ENCODE data around the gene ZBED1. TPM values are rescaled to one million over a fixed set of nuclear protein-coding genes. Genes with fewer than 3 reads are reported as not detected.

ZBED1 gene
- total and polyA plus RNA-seq, 2 experiments from 2014 or later: 16.1 to 43.8 TPM

DNA sequence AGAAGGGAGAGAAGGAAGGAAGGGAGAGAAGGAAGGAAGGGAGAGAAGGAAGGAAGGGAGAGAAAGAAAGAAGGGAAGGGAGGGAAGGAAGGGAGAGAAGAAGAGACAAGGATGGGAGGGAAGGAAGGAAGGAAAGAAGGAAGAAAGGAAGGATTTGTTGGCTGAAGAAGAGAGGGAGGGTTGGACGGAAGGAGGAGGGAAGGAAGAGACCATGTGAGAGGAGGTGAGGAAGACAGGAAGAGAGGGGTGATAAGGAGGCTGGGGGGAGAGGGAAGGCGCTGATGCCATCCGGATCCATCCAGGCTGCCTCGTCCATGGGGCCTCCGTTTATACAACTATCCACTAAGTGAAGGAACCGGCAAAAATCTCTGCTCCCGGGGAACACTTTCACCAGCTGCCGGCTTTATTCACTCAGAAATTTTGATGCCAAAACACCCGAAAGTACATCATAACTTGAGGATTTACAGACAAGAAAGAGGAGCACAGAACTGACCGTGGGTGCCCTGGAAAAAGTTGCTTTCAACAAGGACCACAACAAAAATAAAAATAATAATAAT, 14.9 kb downstream of the ZBED1 start (continued):
- no peak for TF ChIP-seq CREB1 (CRISPR knock-in tag; IDR thresholded peaks at IDR 0.05; ENCODE audit: low read depth)
- no peak for TF ChIP-seq JUNB (IDR thresholded peaks at IDR 0.05; ENCODE audit: unreplicated experiment)

DNA sequence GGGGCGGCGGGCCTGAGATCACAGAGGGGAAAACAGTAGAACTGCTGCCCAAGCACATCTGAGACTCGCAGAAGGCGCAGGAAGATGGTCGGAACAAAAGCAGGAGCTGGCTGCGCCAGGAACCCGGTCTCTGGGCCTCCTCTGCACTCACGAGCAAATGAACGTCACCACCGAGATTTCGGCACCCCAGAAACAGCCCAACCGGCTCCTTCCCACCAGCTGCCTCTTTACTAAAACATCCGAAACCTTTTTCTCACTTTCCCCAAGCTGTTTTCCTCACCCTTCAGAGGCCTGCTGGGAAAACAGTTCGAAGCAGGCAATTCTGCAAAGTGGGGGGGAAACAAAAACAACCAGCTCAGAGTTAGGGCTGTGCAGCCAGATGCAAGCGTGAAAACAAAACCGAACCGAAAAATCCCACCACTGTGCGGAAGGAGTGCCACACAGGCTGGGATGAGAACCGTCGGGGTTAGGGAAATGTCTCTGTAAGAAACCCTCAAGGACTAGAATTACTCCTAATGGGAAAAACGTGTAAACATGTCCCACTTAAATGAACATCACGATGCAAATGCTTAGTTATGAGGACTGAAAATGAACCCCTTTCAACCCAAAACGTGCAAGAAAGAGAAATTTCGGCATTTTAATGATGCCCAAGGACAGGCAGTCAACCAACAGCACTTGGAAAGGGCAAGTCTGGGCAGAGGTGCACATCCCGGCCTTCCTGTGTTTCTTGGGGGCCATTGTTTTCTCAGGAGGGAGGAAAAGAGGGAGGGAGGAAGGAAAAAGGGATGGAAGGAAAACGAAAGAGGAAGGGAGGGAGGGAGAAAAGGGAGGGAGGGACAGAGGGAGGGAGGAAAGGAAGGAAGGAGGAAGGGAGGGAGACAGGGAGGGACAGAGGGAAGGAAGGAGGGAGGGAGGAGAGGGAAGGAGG, 15.8 kb downstream of the ZBED1 start:
- Histone ChIP-seq H3K36me3 (ENCODE audit: insufficient read depth) (no peaks in the 10 kb centered on the region), H3K4me3 (peak overlapping the region; percentile 26; the same call in 1 of the 2 replicates), H3K27ac (ENCODE audit: low read depth) (peak overlapping the region; percentile 94), H3K27me3 (ENCODE audit: insufficient read depth) (no peaks in the 10 kb centered on the region), H4K20me1 (replicated peaks; ENCODE audit: insufficient read depth) (no peaks in the 10 kb centered on the region; the same call in 1 of the 2 replicates), H3K79me2 (replicated peaks; ENCODE audit: insufficient read depth) (peaks cover 78% of the 10 kb centered on the region), H3F3A (replicated peaks; ENCODE audit: low read depth) (peaks cover 15% of the 10 kb centered on the region; the same call in 1 of the 2 replicates), H3K4me2 (peak overlapping the region; percentile 71), H3K4me1 (ENCODE audit: insufficient read depth) (peaks cover 15% of the 10 kb centered on the region), H3K9me2 (ENCODE audit: insufficient read depth) (no peaks in the 10 kb centered on the region), H2AFZ (no peak overlapping the region; the same call in 1 of the 2 replicates)
- H3K27me3 Mint-ChIP-seq (ENCODE audit: insufficient read depth, low read depth, poor library complexity): peaks cover 17% of the 10 kb centered on the region
- peak; percentile 58 for DNase-seq (ENCODE audit: low spot score)
- peak overlapping the region; percentile 37; the same call in 2 of the 3 replicates for H3K4me3 Mint-ChIP-seq
- peaks cover 3% of the 10 kb centered on the region for H3K9me3 Mint-ChIP-seq
- peaks cover 33% of the 10 kb centered on the region for H3K4me1 Mint-ChIP-seq
- peaks cover 52% of the 10 kb centered on the region for H3K36me3 Mint-ChIP-seq (ENCODE audit: low read depth)
- peak overlapping the region; percentile 89 for H3K27ac Mint-ChIP-seq
- TF ChIP-seq ZNF331 (CRISPR knock-in tag; IDR thresholded peaks at IDR 0.05; ENCODE audit: low read depth): no peak
- no peak for TF ChIP-seq NANOG (IDR thresholded peaks at IDR 0.05; ENCODE audit: borderline replicate concordance)
- no peak for TF ChIP-seq CREB1 (CRISPR knock-in tag; IDR thresholded peaks at IDR 0.05; ENCODE audit: low read depth)
- no peak for TF ChIP-seq STAT1 (IDR thresholded peaks at IDR 0.05; ENCODE audit: unreplicated experiment)
- TF ChIP-seq, protein P1, sequence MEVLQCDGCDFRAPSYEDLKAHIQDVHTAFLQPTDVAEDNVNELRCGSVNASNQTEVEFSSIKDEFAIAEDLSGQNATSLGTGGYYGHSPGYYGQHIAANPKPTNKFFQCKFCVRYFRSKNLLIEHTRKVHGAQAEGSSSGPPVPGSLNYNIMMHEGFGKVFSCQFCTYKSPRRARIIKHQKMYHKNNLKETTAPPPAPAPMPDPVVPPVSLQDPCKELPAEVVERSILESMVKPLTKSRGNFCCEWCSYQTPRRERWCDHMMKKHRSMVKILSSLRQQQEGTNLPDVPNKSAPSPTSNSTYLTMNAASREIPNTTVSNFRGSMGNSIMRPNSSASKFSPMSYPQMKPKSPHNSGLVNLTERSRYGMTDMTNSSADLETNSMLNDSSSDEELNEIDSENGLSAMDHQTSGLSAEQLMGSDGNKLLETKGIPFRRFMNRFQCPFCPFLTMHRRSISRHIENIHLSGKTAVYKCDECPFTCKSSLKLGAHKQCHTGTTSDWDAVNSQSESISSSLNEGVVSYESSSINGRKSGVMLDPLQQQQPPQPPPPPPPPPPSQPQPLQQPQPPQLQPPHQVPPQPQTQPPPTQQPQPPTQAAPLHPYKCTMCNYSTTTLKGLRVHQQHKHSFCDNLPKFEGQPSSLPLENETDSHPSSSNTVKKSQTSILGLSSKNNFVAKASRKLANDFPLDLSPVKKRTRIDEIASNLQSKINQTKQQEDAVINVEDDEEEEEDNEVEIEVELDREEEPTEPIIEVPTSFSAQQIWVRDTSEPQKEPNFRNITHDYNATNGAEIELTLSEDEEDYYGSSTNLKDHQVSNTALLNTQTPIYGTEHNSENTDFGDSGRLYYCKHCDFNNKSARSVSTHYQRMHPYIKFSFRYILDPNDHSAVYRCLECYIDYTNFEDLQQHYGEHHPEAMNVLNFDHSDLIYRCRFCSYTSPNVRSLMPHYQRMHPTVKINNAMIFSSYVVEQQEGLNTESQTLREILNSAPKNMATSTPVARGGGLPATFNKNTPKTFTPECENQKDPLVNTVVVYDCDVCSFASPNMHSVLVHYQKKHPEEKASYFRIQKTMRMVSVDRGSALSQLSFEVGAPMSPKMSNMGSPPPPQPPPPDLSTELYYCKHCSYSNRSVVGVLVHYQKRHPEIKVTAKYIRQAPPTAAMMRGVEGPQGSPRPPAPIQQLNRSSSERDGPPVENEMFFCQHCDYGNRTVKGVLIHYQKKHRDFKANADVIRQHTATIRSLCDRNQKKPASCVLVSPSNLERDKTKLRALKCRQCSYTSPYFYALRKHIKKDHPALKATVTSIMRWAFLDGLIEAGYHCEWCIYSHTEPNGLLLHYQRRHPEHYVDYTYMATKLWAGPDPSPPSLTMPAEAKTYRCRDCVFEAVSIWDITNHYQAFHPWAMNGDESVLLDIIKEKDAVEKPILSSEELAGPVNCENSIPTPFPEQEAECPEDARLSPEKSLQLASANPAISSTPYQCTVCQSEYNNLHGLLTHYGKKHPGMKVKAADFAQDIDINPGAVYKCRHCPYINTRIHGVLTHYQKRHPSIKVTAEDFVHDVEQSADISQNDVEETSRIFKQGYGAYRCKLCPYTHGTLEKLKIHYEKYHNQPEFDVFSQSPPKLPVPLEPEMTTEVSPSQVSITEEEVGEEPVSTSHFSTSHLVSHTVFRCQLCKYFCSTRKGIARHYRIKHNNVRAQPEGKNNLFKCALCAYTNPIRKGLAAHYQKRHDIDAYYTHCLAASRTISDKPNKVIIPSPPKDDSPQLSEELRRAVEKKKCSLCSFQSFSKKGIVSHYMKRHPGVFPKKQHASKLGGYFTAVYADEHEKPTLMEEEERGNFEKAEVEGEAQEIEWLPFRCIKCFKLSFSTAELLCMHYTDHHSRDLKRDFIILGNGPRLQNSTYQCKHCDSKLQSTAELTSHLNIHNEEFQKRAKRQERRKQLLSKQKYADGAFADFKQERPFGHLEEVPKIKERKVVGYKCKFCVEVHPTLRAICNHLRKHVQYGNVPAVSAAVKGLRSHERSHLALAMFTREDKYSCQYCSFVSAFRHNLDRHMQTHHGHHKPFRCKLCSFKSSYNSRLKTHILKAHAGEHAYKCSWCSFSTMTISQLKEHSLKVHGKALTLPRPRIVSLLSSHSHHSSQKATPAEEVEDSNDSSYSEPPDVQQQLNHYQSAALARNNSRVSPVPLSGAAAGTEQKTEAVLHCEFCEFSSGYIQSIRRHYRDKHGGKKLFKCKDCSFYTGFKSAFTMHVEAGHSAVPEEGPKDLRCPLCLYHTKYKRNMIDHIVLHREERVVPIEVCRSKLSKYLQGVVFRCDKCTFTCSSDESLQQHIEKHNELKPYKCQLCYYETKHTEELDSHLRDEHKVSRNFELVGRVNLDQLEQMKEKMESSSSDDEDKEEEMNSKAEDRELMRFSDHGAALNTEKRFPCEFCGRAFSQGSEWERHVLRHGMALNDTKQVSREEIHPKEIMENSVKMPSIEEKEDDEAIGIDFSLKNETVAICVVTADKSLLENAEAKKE (CRISPR knock-in tag; IDR thresholded peaks at IDR 0.05): no peak
- ATAC-seq: peak; percentile 57

Measured in GM23338 (cell line).